HCT116 (cell line): ENCODE measurements around the gene CDK13. TPM values are rescaled to one million over a fixed set of nuclear protein-coding genes. Genes with fewer than 3 reads are reported as not detected.

Source experiments
- ATAC-seq: fragments of 200-7000 bp; cut with Tn5 transposase; 2 replicates; pipeline ENCODE4 v1.9.1; 2020; ENCODE audit warnings: mild to moderate bottlenecking, moderate library complexity
- BruUV-seq: library from RNA; stranded (reverse); fragments of 400-500 nt; replicated peaks from 2 replicates; lab custom pipeline; 2021; lab: Mats Ljungman, UMichigan
- CTCF ChIA-PET: fragments of 300-600 bp; sonication (Branson Sonifier 250); formaldehyde crosslinking; loops from one replicate; lab custom pipeline; 2021; ENCODE audit warnings: antibody characterized with exemption; lab: Charles Lee
- POLR2A ChIA-PET: fragments of 300-600, 350-600 bp; sonication (Branson Sonifier 250); formaldehyde crosslinking; loops from one replicate; lab custom pipeline; 2021; ENCODE audit warnings: antibody characterized with exemption; lab: Charles Lee
- RAD21 ChIA-PET, 2 experiments: fragments of 300-600 bp; sonication (Branson Sonifier 250); formaldehyde crosslinking; loops; one replicate each; lab custom pipeline; 2023; ENCODE audit warnings: low total read pairs in 2 of 2; ENCODE audit not compliant: uncharacterized antibody in 2 of 2, unreplicated experiment in 2 of 2, low non-redundant PET in 1 of 2; lab: Charles Lee
- DNase-seq: peaks from one replicate; pipeline ENCODE4 v3.0.0-alpha.2; 2010; ENCODE audit warnings: low read depth, low spot score
- H2AFZ ChIP-seq: fragments of 200-600 bp; shearing (Covaris generic), sonication (generic); 2 replicates; pipeline ENCODE4 v1.6.1; 2017; ENCODE audit warnings: low read depth, mixed run types, mixed read lengths, antibody characterized with exemption, low read length; ENCODE audit not compliant: poor library complexity, severe bottlenecking
- H3K27ac ChIP-seq: 2 replicates; pipeline ENCODE4 v1.5.1; 2012; ENCODE audit warnings: low read depth, low read length
- H3K27me3 ChIP-seq: fragments of 200-600 bp; sonication (generic); 2 replicates; pipeline ENCODE4 v1.6.1; 2016; ENCODE audit warnings: mixed run types, low read length, mixed read lengths; ENCODE audit not compliant: insufficient read depth
- H3K36me3 ChIP-seq, 2 experiments: fragments of 200-500 bp in 1 of 2; fragments of 200-600 bp in 1 of 2; sonication (Bioruptor generic) in 1 of 2; sonication (generic) in 1 of 2; 2 replicates each; pipeline versions ENCODE4 v1.5.1 to v1.6.1; 2014 to 2016; ENCODE audit warnings: low read length in 2 of 2, inconsistent platforms in 1 of 2, mixed read lengths in 1 of 2, mixed run types in 1 of 2; ENCODE audit not compliant: insufficient read depth in 2 of 2, control insufficient read depth in 1 of 2
- H3K4me1 ChIP-seq, 2 experiments: fragments of 200-600 bp in 1 of 2; sonication (generic) in 1 of 2; 2 replicates each; pipeline versions ENCODE4 v1.5.1 to v1.6.1; 2012 to 2017; ENCODE audit warnings: low read length in 2 of 2, inconsistent platforms in 1 of 2, mild to moderate bottlenecking in 1 of 2, mixed read lengths in 1 of 2, mixed run types in 1 of 2, moderate library complexity in 1 of 2; ENCODE audit not compliant: insufficient read depth in 2 of 2, control insufficient read depth in 1 of 2
- H3K4me2 ChIP-seq: fragments of 200-600 bp; sonication (generic); 2 replicates; pipeline ENCODE4 v1.6.1; 2017; ENCODE audit warnings: mixed run types, low read length, mixed read lengths
- H3K4me3 ChIP-seq, 2 experiments: fragments of 200-600 bp in 1 of 2; sonication (generic) in 1 of 2; replicated peaks in 1 of 2; 2 replicates each; pipeline ENCODE4 v1.5.1; 2011 to 2016; ENCODE audit warnings: low read length in 2 of 2, control low read depth in 1 of 2, low read depth in 1 of 2, mild to moderate bottlenecking in 1 of 2, mixed read lengths in 1 of 2, mixed run types in 1 of 2
- H3K79me2 ChIP-seq: fragments of 200-600 bp; sonication (generic); 2 replicates; pipeline ENCODE4 v1.6.1; 2017; ENCODE audit warnings: mild to moderate bottlenecking, mixed run types, low read length, moderate library complexity, mixed read lengths; ENCODE audit not compliant: insufficient read depth
- H3K9ac ChIP-seq: fragments of 200-600 bp; sonication (generic); 2 replicates; pipeline ENCODE4 v1.6.1; 2016; ENCODE audit warnings: low read length, mixed read lengths
- H3K9me2 ChIP-seq: fragments of 200-600 bp; sonication (generic), shearing (Covaris generic); 2 replicates; pipeline ENCODE4 v1.6.1; 2017; ENCODE audit warnings: mixed run types, mild to moderate bottlenecking, moderate library complexity; ENCODE audit not compliant: insufficient read depth
- H3K9me3 ChIP-seq, 2 experiments: fragments of 200-500 bp in 1 of 2; fragments of 200-600 bp in 1 of 2; sonication (Bioruptor generic) in 1 of 2; sonication (generic) in 1 of 2; 2 replicates each; pipeline ENCODE4 v1.6.1; 2014 to 2017; ENCODE audit warnings: low read length in 2 of 2, mixed read lengths in 2 of 2, inconsistent platforms in 1 of 2, low read depth in 1 of 2, mild to moderate bottlenecking in 1 of 2, mixed run types in 1 of 2, moderate library complexity in 1 of 2; ENCODE audit not compliant: control insufficient read depth in 1 of 2, insufficient read depth in 1 of 2
- H4K20me1 ChIP-seq: fragments of 200-600 bp; sonication (generic), shearing (Covaris generic); 2 replicates; pipeline ENCODE4 v1.6.1; 2017; ENCODE audit warnings: mixed run types, mild to moderate bottlenecking, moderate library complexity; ENCODE audit not compliant: insufficient read depth
- CBX3 ChIP-seq: IDR thresholded peaks from 2 replicates; pipeline ENCODE4 v1.6.1; 2012; ENCODE audit warnings: low read depth
- CEBPB ChIP-seq: IDR thresholded peaks from 2 replicates; pipeline ENCODE4 v1.6.1; 2012; ENCODE audit warnings: low read depth
- CTCF ChIP-seq, 3 experiments: fragments of 200-600 bp in 1 of 3; sonication (generic) in 1 of 3; IDR thresholded peaks in 2 of 3; conservative IDR thresholded peaks in 1 of 3; 2 replicates each; pipeline ENCODE4 v1.5.1; 2012 to 2017; ENCODE audit warnings: low read depth in 2 of 3, low read length in 2 of 3, antibody characterized with exemption in 1 of 3, borderline replicate concordance in 1 of 3, control low read depth in 1 of 3, mild to moderate bottlenecking in 1 of 3, mixed read lengths in 1 of 3, mixed run types in 1 of 3, moderate library complexity in 1 of 3; ENCODE audit not compliant: insufficient read depth in 1 of 3
- EGR1 ChIP-seq: IDR thresholded peaks from 2 replicates; pipeline ENCODE4 v1.6.1; 2012; ENCODE audit warnings: low read depth
- ELF1 ChIP-seq: IDR thresholded peaks from 2 replicates; pipeline ENCODE4 v1.6.1; 2012; ENCODE audit warnings: low read depth, borderline replicate concordance
- EZH2 ChIP-seq: fragments of 200-600 bp; sonication (generic); IDR thresholded peaks from 2 replicates; pipeline ENCODE4 v1.6.1; 2017; ENCODE audit warnings: antibody characterized with exemption, mixed run types
- EZH2phosphoT487 ChIP-seq: fragments of 200-600 bp; IDR thresholded peaks from 2 replicates; pipeline ENCODE4 v1.6.1; 2018; ENCODE audit warnings: antibody characterized with exemption, borderline replicate concordance
- FOSL1 ChIP-seq: IDR thresholded peaks from 2 replicates; pipeline ENCODE4 v1.6.1; 2012; ENCODE audit warnings: low read depth
- MAX ChIP-seq: IDR thresholded peaks from 2 replicates; pipeline ENCODE4 v1.6.1; 2012
- POLR2A ChIP-seq: IDR thresholded peaks from 2 replicates; pipeline ENCODE4 v1.7.0; 2011; ENCODE audit warnings: borderline replicate concordance; ENCODE audit not compliant: insufficient read depth, insufficient read length; ENCODE audit errors: extremely low read depth
- POLR2AphosphoS5 ChIP-seq: IDR thresholded peaks from 2 replicates; pipeline ENCODE4 v1.6.1; 2011; ENCODE audit warnings: mild to moderate bottlenecking, low read depth, low read length, moderate library complexity
- RAD21 ChIP-seq: IDR thresholded peaks from 2 replicates; pipeline ENCODE4 v1.6.1; 2012; ENCODE audit warnings: low read depth, mild to moderate bottlenecking
- REST ChIP-seq: IDR thresholded peaks from 2 replicates; pipeline ENCODE4 v1.6.1; 2012; ENCODE audit warnings: low read depth
- SP1 ChIP-seq: IDR thresholded peaks from 2 replicates; pipeline ENCODE4 v1.6.1; 2012; ENCODE audit warnings: low read depth
- SRF ChIP-seq: IDR thresholded peaks from 2 replicates; pipeline ENCODE4 v1.6.1; 2012; ENCODE audit warnings: low read depth
- TCF7L2 ChIP-seq: IDR thresholded peaks from 2 replicates; pipeline ENCODE4 v1.7.0; 2011; ENCODE audit warnings: borderline replicate concordance, inconsistent platforms; ENCODE audit not compliant: insufficient read depth, insufficient read length; ENCODE audit errors: extremely low read depth
- YY1 ChIP-seq: IDR thresholded peaks from 2 replicates; pipeline ENCODE4 v1.6.1; 2011; ENCODE audit warnings: low read length, low read depth, moderate library complexity, mild to moderate bottlenecking; ENCODE audit not compliant: insufficient replicate concordance; ENCODE audit errors: extremely low read depth
- ZBTB33 ChIP-seq: IDR thresholded peaks from 2 replicates; pipeline ENCODE4 v1.6.1; 2011; ENCODE audit warnings: mild to moderate bottlenecking, low read length, moderate library complexity; ENCODE audit not compliant: insufficient replicate concordance; ENCODE audit errors: extremely low read depth
- ZFX ChIP-seq: fragments of 450-650 bp; IDR thresholded peaks from 2 replicates; pipeline ENCODE4 v1.6.1; 2017
- intact Hi-C: fragments of 100-400 bp; cut with micrococcal nuclease; formaldehyde crosslinking; loops from 2 replicates; pipeline ENCODE4 v1.10.0; 2022
- total RNA-seq: library from RNA; stranded (reverse); gene quantifications from one replicate; pipeline ENCODE4 v1.2.1, GENCODE V29; 2021; ENCODE audit not compliant: unreplicated experiment
- TF ChIP-seq, protein P1 (sequence below): IDR thresholded peaks from 2 replicates; pipeline ENCODE4 v1.6.1; 2012

The CDK13 gene
- total RNA-seq, 1 experiment from 2014 or later: 28.8 TPM

GRCh38 chr7:40120020-40120419 lies 170.0 kb downstream of the CDK13 start:
- DNase-seq: no peak
- no peaks in the 10 kb centered on the region for H3K36me3 ChIP-seq
- peaks cover 17 to 43% of the 10 kb centered on the region in 2 experiments for H3K4me1 ChIP-seq
- POLR2A ChIA-PET: no interaction called here
- TF ChIP-seq CBX3 (no peak), CEBPB (no peak), REST (no peak), ZFX (no peak), SRF (no peak), CTCF (IDR thresholded peaks at IDR 0.05 in 2 of 3, conservative IDR thresholded peaks at IDR 0.05 in 1 of 3; ENCODE audit: borderline replicate concordance in 1 of 3, insufficient read depth in 1 of 3, low read depth in 2 of 3, low read length in 2 of 3) (no peak), TCF7L2 (no peak), ZBTB33 (no peak), FOSL1 (no peak), YY1 (no peak), EZH2 (no peak), POLR2AphosphoS5 (no peak), RAD21 (no peak), MAX (no peak), ELF1 (no peak), EGR1 (no peak), EZH2phosphoT487 (no peak), SP1 (no peak), POLR2A (no peak)
- TF ChIP-seq, protein P1, sequence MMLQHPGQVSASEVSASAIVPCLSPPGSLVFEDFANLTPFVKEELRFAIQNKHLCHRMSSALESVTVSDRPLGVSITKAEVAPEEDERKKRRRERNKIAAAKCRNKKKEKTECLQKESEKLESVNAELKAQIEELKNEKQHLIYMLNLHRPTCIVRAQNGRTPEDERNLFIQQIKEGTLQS: no peak
- H3K9me3 ChIP-seq: no peaks in the 10 kb centered on the region
- ATAC-seq: no peak
- H3K9ac ChIP-seq: no peak overlapping the region
- H3K79me2 ChIP-seq: peaks cover 8% of the 10 kb centered on the region; the same call in 1 of the 2 replicates
- H3K4me3 ChIP-seq: no peak overlapping the region
- no peaks in the 10 kb centered on the region for H3K9me2 ChIP-seq
- intact Hi-C loops: no loop called here
- H3K27ac ChIP-seq: no peak overlapping the region
- no peak overlapping the region for H2AFZ ChIP-seq
- H3K4me2 ChIP-seq: no peak overlapping the region
- CTCF ChIA-PET: no interaction called here
- no peaks in the 10 kb centered on the region for H3K27me3 ChIP-seq
- no TSS peak for BruUV-seq
- H4K20me1 ChIP-seq: no peaks in the 10 kb centered on the region
- RAD21 ChIA-PET: no interaction called here
